Measurements from ENCODE around the gene NUP214.

DNA sequence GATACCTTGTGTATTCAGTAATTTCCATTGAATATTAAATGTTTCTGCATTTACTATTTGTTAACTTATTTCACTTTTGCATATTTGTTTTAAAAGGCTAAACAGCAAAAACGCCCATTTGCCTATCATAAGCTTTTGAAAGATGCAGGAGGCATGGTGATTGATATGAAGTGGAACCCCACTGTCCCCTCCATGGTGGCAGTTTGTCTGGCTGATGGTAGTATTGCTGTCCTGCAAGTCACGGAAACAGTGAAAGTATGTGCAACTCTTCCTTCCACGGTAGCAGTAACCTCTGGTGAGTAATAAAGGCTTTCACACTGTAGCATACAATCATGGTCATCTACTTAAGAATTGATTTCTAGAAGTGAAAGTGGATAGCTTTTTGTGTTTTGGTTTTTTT is 3.8 kb downstream of the NUP214 start:
- TF ChIP-seq POLR2A (IDR thresholded peaks at IDR 0.05): no peak
- TF ChIP-seq CTCF (IDR thresholded peaks at IDR 0.05): no peak

All from breast epithelium (tissue), 3 donors.